HCT116 (cell line): ENCODE results near the gene TOP2B. TPM values are rescaled to one million over a fixed set of nuclear protein-coding genes. Genes with fewer than 3 reads are reported as not detected.

ENCODE experiments used
- ATAC-seq: fragments of 200-7000 bp; cut with Tn5 transposase; 2 replicates; pipeline ENCODE4 v1.9.1; 2020; ENCODE audit warnings: mild to moderate bottlenecking, moderate library complexity
- BruUV-seq: library from RNA; stranded (reverse); fragments of 400-500 nt; replicated peaks from 2 replicates; lab custom pipeline; 2021; lab: Mats Ljungman, UMichigan
- CTCF ChIA-PET: fragments of 300-600 bp; sonication (Branson Sonifier 250); formaldehyde crosslinking; loops from one replicate; lab custom pipeline; 2021; ENCODE audit warnings: antibody characterized with exemption; lab: Charles Lee
- POLR2A ChIA-PET: fragments of 300-600, 350-600 bp; sonication (Branson Sonifier 250); formaldehyde crosslinking; loops from one replicate; lab custom pipeline; 2021; ENCODE audit warnings: antibody characterized with exemption; lab: Charles Lee
- RAD21 ChIA-PET, 2 experiments: fragments of 300-600 bp; sonication (Branson Sonifier 250); formaldehyde crosslinking; loops; one replicate each; lab custom pipeline; 2023; ENCODE audit warnings: low total read pairs in 2 of 2; ENCODE audit not compliant: uncharacterized antibody in 2 of 2, unreplicated experiment in 2 of 2, low non-redundant PET in 1 of 2; lab: Charles Lee
- DNase-seq: peaks from one replicate; pipeline ENCODE4 v3.0.0-alpha.2; 2010; ENCODE audit warnings: low read depth, low spot score
- H2AFZ ChIP-seq: fragments of 200-600 bp; shearing (Covaris generic), sonication (generic); 2 replicates; pipeline ENCODE4 v1.6.1; 2017; ENCODE audit warnings: low read depth, mixed run types, mixed read lengths, antibody characterized with exemption, low read length; ENCODE audit not compliant: poor library complexity, severe bottlenecking
- H3K27ac ChIP-seq: 2 replicates; pipeline ENCODE4 v1.5.1; 2012; ENCODE audit warnings: low read depth, low read length
- H3K27me3 ChIP-seq: fragments of 200-600 bp; sonication (generic); 2 replicates; pipeline ENCODE4 v1.6.1; 2016; ENCODE audit warnings: mixed run types, low read length, mixed read lengths; ENCODE audit not compliant: insufficient read depth
- H3K36me3 ChIP-seq, 2 experiments: fragments of 200-500 bp in 1 of 2; fragments of 200-600 bp in 1 of 2; sonication (Bioruptor generic) in 1 of 2; sonication (generic) in 1 of 2; 2 replicates each; pipeline versions ENCODE4 v1.5.1 to v1.6.1; 2014 to 2016; ENCODE audit warnings: low read length in 2 of 2, inconsistent platforms in 1 of 2, mixed read lengths in 1 of 2, mixed run types in 1 of 2; ENCODE audit not compliant: insufficient read depth in 2 of 2, control insufficient read depth in 1 of 2
- H3K4me1 ChIP-seq, 2 experiments: fragments of 200-600 bp in 1 of 2; sonication (generic) in 1 of 2; 2 replicates each; pipeline versions ENCODE4 v1.5.1 to v1.6.1; 2012 to 2017; ENCODE audit warnings: low read length in 2 of 2, inconsistent platforms in 1 of 2, mild to moderate bottlenecking in 1 of 2, mixed read lengths in 1 of 2, mixed run types in 1 of 2, moderate library complexity in 1 of 2; ENCODE audit not compliant: insufficient read depth in 2 of 2, control insufficient read depth in 1 of 2
- H3K4me2 ChIP-seq: fragments of 200-600 bp; sonication (generic); 2 replicates; pipeline ENCODE4 v1.6.1; 2017; ENCODE audit warnings: mixed run types, low read length, mixed read lengths
- H3K4me3 ChIP-seq, 2 experiments: fragments of 200-600 bp in 1 of 2; sonication (generic) in 1 of 2; replicated peaks in 1 of 2; 2 replicates each; pipeline ENCODE4 v1.5.1; 2011 to 2016; ENCODE audit warnings: low read length in 2 of 2, control low read depth in 1 of 2, low read depth in 1 of 2, mild to moderate bottlenecking in 1 of 2, mixed read lengths in 1 of 2, mixed run types in 1 of 2
- H3K79me2 ChIP-seq: fragments of 200-600 bp; sonication (generic); 2 replicates; pipeline ENCODE4 v1.6.1; 2017; ENCODE audit warnings: mild to moderate bottlenecking, mixed run types, low read length, moderate library complexity, mixed read lengths; ENCODE audit not compliant: insufficient read depth
- H3K9ac ChIP-seq: fragments of 200-600 bp; sonication (generic); 2 replicates; pipeline ENCODE4 v1.6.1; 2016; ENCODE audit warnings: low read length, mixed read lengths
- H3K9me2 ChIP-seq: fragments of 200-600 bp; sonication (generic), shearing (Covaris generic); 2 replicates; pipeline ENCODE4 v1.6.1; 2017; ENCODE audit warnings: mixed run types, mild to moderate bottlenecking, moderate library complexity; ENCODE audit not compliant: insufficient read depth
- H3K9me3 ChIP-seq, 2 experiments: fragments of 200-500 bp in 1 of 2; fragments of 200-600 bp in 1 of 2; sonication (Bioruptor generic) in 1 of 2; sonication (generic) in 1 of 2; 2 replicates each; pipeline ENCODE4 v1.6.1; 2014 to 2017; ENCODE audit warnings: low read length in 2 of 2, mixed read lengths in 2 of 2, inconsistent platforms in 1 of 2, low read depth in 1 of 2, mild to moderate bottlenecking in 1 of 2, mixed run types in 1 of 2, moderate library complexity in 1 of 2; ENCODE audit not compliant: control insufficient read depth in 1 of 2, insufficient read depth in 1 of 2
- H4K20me1 ChIP-seq: fragments of 200-600 bp; sonication (generic), shearing (Covaris generic); 2 replicates; pipeline ENCODE4 v1.6.1; 2017; ENCODE audit warnings: mixed run types, mild to moderate bottlenecking, moderate library complexity; ENCODE audit not compliant: insufficient read depth
- CBX3 ChIP-seq: IDR thresholded peaks from 2 replicates; pipeline ENCODE4 v1.6.1; 2012; ENCODE audit warnings: low read depth
- CEBPB ChIP-seq: IDR thresholded peaks from 2 replicates; pipeline ENCODE4 v1.6.1; 2012; ENCODE audit warnings: low read depth
- CTCF ChIP-seq, 3 experiments: fragments of 200-600 bp in 1 of 3; sonication (generic) in 1 of 3; IDR thresholded peaks in 2 of 3; conservative IDR thresholded peaks in 1 of 3; 2 replicates each; pipeline ENCODE4 v1.5.1; 2012 to 2017; ENCODE audit warnings: low read depth in 2 of 3, low read length in 2 of 3, antibody characterized with exemption in 1 of 3, borderline replicate concordance in 1 of 3, control low read depth in 1 of 3, mild to moderate bottlenecking in 1 of 3, mixed read lengths in 1 of 3, mixed run types in 1 of 3, moderate library complexity in 1 of 3; ENCODE audit not compliant: insufficient read depth in 1 of 3
- EZH2 ChIP-seq: fragments of 200-600 bp; sonication (generic); IDR thresholded peaks from 2 replicates; pipeline ENCODE4 v1.6.1; 2017; ENCODE audit warnings: antibody characterized with exemption, mixed run types
- JUND ChIP-seq: IDR thresholded peaks from 2 replicates; pipeline ENCODE4 v1.6.1; 2012
- MAX ChIP-seq: IDR thresholded peaks from 2 replicates; pipeline ENCODE4 v1.6.1; 2012
- POLR2AphosphoS5 ChIP-seq: IDR thresholded peaks from 2 replicates; pipeline ENCODE4 v1.6.1; 2011; ENCODE audit warnings: mild to moderate bottlenecking, low read depth, low read length, moderate library complexity
- RAD21 ChIP-seq: IDR thresholded peaks from 2 replicates; pipeline ENCODE4 v1.6.1; 2012; ENCODE audit warnings: low read depth, mild to moderate bottlenecking
- SIN3A ChIP-seq: IDR thresholded peaks from 2 replicates; pipeline ENCODE4 v1.6.1; 2012; ENCODE audit warnings: low read depth
- SP1 ChIP-seq: IDR thresholded peaks from 2 replicates; pipeline ENCODE4 v1.6.1; 2012; ENCODE audit warnings: low read depth
- SRF ChIP-seq: IDR thresholded peaks from 2 replicates; pipeline ENCODE4 v1.6.1; 2012; ENCODE audit warnings: low read depth
- TCF7L2 ChIP-seq: IDR thresholded peaks from 2 replicates; pipeline ENCODE4 v1.7.0; 2011; ENCODE audit warnings: borderline replicate concordance, inconsistent platforms; ENCODE audit not compliant: insufficient read depth, insufficient read length; ENCODE audit errors: extremely low read depth
- intact Hi-C: fragments of 100-400 bp; cut with micrococcal nuclease; formaldehyde crosslinking; loops from 2 replicates; pipeline ENCODE4 v1.10.0; 2022
- total RNA-seq: library from RNA; stranded (reverse); gene quantifications from one replicate; pipeline ENCODE4 v1.2.1, GENCODE V29; 2021; ENCODE audit not compliant: unreplicated experiment
- TF ChIP-seq, protein P1 (sequence below): IDR thresholded peaks from 2 replicates; pipeline ENCODE4 v1.6.1; 2012; ENCODE audit warnings: low read depth
- TF ChIP-seq, protein P2 (sequence below): IDR thresholded peaks from 2 replicates; pipeline ENCODE4 v1.6.1; 2012

TOP2B gene
- total RNA-seq, 1 experiment from 2014 or later: 101 TPM

- POLR2A ChIA-PET: no interaction called here
- TF ChIP-seq RAD21 (no peak), POLR2AphosphoS5 (no peak), CEBPB (no peak), SRF (no peak), CTCF (IDR thresholded peaks at IDR 0.05 in 2 of 3, conservative IDR thresholded peaks at IDR 0.05 in 1 of 3; ENCODE audit: borderline replicate concordance in 1 of 3, insufficient read depth in 1 of 3, low read depth in 2 of 3, low read length in 2 of 3) (no peak), EZH2 (no peak), MAX (no peak), CBX3 (no peak), TCF7L2 (no peak), SIN3A (no peak), JUND (no peak), SP1 (no peak)
- TF ChIP-seq, protein P1, sequence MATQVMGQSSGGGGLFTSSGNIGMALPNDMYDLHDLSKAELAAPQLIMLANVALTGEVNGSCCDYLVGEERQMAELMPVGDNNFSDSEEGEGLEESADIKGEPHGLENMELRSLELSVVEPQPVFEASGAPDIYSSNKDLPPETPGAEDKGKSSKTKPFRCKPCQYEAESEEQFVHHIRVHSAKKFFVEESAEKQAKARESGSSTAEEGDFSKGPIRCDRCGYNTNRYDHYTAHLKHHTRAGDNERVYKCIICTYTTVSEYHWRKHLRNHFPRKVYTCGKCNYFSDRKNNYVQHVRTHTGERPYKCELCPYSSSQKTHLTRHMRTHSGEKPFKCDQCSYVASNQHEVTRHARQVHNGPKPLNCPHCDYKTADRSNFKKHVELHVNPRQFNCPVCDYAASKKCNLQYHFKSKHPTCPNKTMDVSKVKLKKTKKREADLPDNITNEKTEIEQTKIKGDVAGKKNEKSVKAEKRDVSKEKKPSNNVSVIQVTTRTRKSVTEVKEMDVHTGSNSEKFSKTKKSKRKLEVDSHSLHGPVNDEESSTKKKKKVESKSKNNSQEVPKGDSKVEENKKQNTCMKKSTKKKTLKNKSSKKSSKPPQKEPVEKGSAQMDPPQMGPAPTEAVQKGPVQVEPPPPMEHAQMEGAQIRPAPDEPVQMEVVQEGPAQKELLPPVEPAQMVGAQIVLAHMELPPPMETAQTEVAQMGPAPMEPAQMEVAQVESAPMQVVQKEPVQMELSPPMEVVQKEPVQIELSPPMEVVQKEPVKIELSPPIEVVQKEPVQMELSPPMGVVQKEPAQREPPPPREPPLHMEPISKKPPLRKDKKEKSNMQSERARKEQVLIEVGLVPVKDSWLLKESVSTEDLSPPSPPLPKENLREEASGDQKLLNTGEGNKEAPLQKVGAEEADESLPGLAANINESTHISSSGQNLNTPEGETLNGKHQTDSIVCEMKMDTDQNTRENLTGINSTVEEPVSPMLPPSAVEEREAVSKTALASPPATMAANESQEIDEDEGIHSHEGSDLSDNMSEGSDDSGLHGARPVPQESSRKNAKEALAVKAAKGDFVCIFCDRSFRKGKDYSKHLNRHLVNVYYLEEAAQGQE: no peak
- TF ChIP-seq, protein P2, sequence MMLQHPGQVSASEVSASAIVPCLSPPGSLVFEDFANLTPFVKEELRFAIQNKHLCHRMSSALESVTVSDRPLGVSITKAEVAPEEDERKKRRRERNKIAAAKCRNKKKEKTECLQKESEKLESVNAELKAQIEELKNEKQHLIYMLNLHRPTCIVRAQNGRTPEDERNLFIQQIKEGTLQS: no peak
Observed at GRCh38 chr3:25575001-25575400, 89.7 kb downstream of the TOP2B start.

More at GRCh38 chr3:25575001-25575400, 89.7 kb downstream of the TOP2B start:
- Histone ChIP-seq H3K4me3 (no peak overlapping the region), H3K27ac (no peak overlapping the region), H3K4me2 (no peak overlapping the region), H4K20me1 (no peaks in the 10 kb centered on the region), H3K9me2 (no peaks in the 10 kb centered on the region), H3K79me2 (no peaks in the 10 kb centered on the region), H3K27me3 (0 out of 2 replicates have a peak, but pooled peaks cover 3% of the 10 kb centered on the region), H3K9me3 (no peaks in the 10 kb centered on the region), H3K9ac (no peak overlapping the region), H3K4me1 (no peaks in the 10 kb centered on the region), H2AFZ (no peak overlapping the region), H3K36me3 (no peaks in the 10 kb centered on the region)
- no TSS peak for BruUV-seq
- intact Hi-C loops: no loop called here
- no peak for DNase-seq
- RAD21 ChIA-PET: no interaction called here
- CTCF ChIA-PET: no interaction called here
- no peak for ATAC-seq
